Endothelial cell of hepatic sinusoid (primary cell): Measurements from ENCODE around the gene POLR2A.

Experiments
- in situ Hi-C: cut with HindIII; loops from 2 replicates; pipeline ENCODE4 v1.10.0; 2017; ENCODE audit warnings: low sequenced_read_pairs

Gene POLR2A

GRCh38 chr17:7499161-7499560, 15.0 kb downstream of the POLR2A start:
- in situ Hi-C loops, result no loop called here

DNA sequence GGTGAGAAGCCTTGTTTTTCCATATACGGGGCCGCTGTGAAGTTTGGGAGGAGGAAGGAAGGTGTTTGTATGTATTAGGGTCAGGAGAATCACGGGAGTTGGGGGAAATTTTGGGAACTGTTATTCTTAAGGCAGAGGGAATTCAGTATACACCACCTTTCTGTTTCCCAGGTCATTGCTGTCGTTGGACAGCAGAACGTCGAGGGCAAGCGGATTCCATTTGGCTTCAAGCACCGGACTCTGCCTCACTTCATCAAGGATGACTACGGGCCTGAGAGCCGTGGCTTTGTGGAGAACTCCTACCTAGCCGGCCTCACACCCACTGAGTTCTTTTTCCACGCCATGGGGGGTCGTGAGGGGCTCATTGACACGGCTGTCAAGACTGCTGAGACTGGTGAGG, 17.6 kb downstream of the POLR2A start:
- in situ Hi-C loops, result no loop called here

GRCh38 chr17:7502171-7502847, 18.1 kb downstream of the POLR2A start:
- in situ Hi-C loops, result no loop called here

- in situ Hi-C loops, result no loop called here
Observed at GRCh38 chr17:7502987-7503386, 18.8 kb downstream of the POLR2A start.

- in situ Hi-C loops, result no loop called here
Observed at GRCh38 chr17:7503521-7503920, 19.4 kb downstream of the POLR2A start.

DNA sequence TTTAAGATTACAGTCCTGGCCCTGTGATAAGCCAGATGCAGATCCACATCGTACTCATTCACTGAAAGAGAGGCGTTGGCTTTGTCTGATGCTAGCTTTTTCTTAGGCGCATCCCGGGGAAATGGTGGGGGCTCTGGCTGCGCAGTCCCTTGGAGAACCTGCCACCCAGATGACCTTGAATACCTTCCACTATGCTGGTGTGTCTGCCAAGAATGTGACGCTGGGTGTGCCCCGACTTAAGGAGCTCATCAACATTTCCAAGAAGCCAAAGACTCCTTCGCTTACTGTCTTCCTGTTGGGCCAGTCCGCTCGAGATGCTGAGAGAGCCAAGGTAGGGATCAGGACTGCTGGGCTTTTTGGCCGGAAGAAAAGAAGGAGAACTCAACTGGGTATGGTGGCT, 24.0 kb downstream of the POLR2A start:
- in situ Hi-C loops, result no loop called here

GRCh38 chr17:7508846-7509245, 24.7 kb downstream of the POLR2A start:
- in situ Hi-C loops, result no loop called here

DNA sequence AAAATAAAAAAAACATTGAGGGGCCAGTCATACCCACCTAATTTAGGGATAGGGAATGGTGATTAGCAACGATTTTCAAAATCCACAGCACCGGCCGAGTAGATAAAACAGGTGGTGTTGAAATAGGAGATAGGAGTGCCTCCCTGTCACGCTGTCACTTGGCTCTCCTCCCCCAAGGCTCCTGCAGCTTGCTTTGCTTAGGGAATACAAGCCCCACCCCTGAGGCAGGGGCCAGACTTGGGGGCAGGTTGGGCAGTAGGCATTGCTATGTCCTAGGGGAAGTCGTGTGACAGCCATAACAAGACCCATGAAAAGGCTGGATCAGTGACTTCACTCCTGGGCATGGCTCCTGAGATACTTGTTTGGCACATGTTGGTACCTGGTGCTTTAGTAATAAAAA, 25.8 kb downstream of the POLR2A start:
- in situ Hi-C loops, result no loop called here

DNA sequence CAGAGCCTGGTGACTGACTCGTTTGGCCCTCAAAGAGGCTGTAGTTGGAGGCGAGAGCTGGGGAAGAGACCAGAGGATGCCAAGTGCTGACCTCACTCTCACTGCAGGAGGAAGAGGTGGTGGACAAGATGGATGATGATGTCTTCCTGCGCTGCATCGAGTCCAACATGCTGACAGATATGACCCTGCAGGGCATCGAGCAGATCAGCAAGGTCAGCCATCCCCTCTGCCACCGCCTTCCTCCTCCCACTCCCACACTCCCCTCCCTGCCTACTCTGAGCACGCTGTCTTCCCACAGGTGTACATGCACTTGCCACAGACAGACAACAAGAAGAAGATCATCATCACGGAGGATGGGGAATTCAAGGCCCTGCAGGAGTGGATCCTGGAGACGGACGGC, 26.9 kb downstream of the POLR2A start:
- in situ Hi-C loops, result no loop called here

DNA sequence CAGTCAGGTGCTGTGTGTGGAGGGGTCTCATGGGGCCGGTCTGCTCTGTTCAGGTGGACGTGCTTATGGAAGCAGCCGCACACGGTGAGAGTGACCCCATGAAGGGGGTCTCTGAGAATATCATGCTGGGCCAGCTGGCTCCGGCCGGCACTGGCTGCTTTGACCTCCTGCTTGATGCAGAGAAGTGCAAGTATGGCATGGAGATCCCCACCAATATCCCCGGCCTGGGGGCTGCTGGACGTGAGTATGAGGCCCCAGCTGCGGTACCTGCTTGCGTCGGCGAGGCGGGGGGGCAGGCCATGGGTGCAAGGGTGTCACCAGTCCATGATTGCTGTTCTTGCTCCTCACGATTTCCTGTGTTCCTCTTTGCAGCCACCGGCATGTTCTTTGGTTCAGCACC, 27.9 kb downstream of the POLR2A start:
- in situ Hi-C loops, result no loop called here

- in situ Hi-C loops, result no loop called here
Observed at GRCh38 chr17:7512824-7513540, 28.8 kb downstream of the POLR2A start.

DNA sequence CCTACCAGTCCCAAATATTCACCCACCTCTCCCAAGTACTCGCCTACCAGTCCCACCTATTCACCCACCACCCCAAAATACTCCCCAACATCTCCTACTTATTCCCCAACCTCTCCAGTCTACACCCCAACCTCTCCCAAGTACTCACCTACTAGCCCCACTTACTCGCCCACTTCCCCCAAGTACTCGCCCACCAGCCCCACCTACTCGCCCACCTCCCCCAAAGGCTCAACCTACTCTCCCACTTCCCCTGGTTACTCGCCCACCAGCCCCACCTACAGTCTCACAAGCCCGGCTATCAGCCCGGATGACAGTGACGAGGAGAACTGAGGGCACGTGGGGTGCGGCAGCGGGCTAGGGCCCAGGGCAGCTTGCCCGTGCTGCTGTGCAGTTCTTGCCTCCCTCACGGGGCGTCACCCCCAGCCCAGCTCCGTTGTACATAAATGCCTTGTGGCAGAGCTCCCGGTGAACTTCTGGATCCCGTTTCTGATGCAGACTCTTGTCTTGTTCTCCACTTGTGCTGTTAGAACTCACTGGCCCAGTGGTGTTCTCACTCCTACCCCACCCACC, 29.8 kb downstream of the POLR2A start:
- in situ Hi-C loops, result no loop called here

DNA sequence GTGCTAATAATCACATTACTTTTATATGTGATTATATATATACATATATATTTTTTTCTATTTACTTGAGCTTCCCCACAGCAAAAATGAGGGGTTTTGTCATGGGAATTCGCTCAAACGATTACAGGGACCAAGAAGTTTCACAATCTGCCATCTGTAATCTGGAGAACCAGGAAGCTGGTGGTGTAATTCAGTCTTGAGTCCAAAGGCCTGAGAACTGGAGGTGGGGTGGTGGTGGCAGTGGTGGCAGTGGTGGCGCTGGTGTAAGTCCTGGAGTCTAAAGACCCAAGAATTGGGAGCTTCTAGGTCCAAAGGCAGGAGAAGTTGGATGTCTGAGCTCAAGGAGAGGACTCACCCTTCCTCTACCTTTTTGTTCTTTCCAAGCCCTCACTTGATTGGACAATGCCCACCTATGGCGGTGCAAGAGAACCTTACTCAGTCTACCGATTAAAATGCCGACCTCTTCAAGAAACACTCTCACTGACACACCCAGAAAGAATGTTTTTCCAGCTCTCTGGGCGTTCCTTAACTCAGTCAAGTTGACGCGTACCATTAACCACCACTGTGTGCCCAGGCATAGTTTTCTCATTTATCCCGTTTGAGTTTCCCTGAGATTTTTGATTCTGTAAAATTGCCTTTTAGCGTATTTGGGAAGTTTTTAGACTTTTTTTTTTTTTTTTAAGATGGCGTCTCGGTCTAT, 31.9 kb downstream of the POLR2A start:
- in situ Hi-C loops, result no loop called here

DNA sequence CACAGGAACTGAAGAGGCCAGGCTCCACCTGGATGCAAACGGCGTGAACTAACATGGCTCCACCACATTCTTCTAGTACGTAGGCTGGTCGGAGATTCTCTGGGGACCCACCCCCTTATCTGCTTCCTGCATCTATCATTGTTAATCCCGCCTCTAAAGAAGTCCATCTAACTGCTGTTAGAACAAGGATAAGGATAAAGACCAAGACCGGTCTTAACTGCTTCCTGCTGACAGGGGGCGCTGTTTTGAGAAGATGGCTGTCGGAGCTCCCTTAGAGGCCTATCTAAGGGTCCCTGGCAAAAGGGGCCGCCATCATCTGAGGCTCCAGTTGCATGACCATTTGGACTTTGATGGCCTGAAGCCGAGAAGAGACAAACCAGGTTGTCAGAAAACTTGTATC, 38.9 kb downstream of the POLR2A start:
- in situ Hi-C loops, result no loop called here

GRCh38 chr17:7528842-7529241, 44.7 kb downstream of the POLR2A start:
- in situ Hi-C loops, result no loop called here

GRCh38 chr17:7530023-7530900, 46.1 kb downstream of the POLR2A start:
- in situ Hi-C loops, result no loop called here

- in situ Hi-C loops, result no loop called here
Observed at GRCh38 chr17:7538050-7538449, 53.9 kb downstream of the POLR2A start.

DNA sequence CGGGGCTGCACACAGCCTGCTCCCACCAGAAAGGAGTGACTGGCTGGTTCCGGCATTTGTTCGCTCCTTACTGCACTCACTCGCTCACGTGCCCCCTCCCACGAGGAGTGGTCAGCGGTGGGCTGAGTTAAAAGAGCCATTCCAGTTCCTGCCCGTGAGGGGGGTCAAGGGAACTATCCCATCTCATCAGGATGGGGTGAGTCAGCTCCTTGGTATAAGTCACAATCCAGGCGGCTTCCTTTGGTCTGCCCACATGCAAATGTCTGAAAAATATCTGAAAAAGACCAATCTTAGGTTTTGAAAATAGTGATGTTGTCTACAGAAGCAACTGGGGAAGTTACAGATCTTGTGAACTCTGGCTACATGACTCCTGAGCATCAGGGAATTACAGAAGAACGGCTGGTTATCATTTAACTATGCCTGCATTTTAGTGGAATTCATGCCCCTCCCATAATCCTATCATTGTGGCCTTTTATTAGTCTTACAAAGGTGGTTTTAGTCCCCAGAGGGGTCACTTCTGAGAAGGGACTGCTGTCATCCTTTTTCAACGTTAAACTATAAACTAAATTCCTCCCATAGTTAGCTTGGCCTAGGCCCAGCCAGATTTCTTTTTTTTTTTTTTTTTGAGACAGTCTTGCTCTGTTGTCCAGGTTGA, 54.9 kb downstream of the POLR2A start:
- in situ Hi-C loops, result no loop called here

DNA sequence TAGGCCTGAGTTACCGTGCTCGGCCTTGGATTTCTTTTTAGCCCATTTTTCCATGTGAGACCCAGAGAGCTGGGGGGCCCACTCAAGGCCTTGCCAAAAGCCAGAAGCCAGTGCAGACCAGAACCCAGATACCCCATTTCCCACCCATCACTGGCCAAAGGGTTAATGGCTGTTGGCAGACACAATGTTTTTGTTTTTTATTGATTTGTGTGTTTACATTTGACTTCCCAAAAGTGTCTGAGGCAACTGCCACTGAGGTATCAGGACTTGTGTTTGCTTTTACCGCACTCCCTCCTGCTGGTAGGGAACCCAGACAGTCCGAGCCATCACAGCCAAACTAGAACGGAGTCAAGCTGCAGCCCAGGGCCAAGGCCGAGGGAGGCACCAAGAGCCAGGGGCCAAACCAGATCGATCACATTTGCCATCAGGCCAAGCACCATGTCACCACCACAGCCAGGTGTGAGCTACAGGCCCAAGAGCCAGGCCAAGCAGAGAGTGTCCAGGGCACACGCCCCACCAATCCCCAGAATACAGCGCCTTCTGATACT, 57.0 kb downstream of the POLR2A start:
- in situ Hi-C loops, result no loop called here

DNA sequence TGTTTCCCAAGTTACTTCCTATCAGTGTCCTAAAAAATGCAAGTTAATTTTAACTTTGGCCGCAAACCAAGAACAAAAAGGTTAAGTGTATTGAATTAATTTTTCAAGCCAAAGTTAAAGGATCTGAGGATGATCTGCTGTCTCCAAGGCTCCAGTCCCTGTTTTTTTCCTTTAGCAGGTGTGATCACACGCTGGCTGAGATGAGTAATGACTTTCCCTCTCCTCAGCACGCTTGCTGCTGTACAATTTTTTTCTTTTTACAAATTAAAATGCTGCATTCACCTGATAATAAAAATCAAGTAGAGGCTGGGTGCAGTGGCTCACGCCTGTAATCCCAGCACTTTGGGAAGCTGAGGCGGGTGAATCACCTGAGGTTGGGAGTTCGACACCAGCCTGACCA, 60.7 kb downstream of the POLR2A start:
- in situ Hi-C loops, result no loop called here
